Stimulated activated CD4-positive, alpha-beta T cell treated with anti-CD3 and anti-CD28 coated beads, Interleukin-15, amount 100 ng/mL, for 1 hour (primary cell): ENCODE results near the gene CSH1.
A peak's percentile ranks its signal among the peaks of the same experiment; 100 is the strongest.
"Not testable (repeated sequence)": the region's sequence is repeated elsewhere in the genome, so short reads cannot be mapped to it uniquely, and the experiment has no call there.

Experiments
- DNase-seq, 2 donors: peaks; one replicate each; pipeline ENCODE4 v3.0.0-alpha.2; 2020; ENCODE audit warnings: low read depth in 1 of 2, low spot score in 1 of 2

CSH1 gene

GRCh38 chr17:63869491-63870291 lies 26.7 kb downstream of the CSH1 start:
- DNase-seq: not testable (repeated sequence)

DNA sequence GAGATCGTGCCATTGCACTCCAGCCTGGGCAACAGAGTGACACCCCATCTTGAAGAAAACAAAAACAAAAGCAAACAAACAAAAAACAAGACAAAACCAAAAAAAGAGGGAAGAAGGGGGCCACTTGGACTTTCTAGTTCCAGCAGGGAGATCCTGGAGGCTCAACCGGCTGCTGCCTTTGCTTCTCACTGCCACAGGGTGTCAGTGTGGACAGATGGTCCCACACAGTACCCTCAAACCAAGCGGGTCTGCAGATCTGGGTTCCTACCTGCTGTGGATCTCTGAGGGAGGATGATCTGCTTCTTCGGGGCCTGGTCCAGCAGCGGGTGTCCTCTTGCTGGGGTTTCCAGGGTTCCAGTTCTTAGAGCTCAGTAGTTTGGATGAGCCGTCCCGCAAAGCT lies 29.7 kb downstream of the CSH1 start:
- DNase-seq: not testable (repeated sequence)

DNA sequence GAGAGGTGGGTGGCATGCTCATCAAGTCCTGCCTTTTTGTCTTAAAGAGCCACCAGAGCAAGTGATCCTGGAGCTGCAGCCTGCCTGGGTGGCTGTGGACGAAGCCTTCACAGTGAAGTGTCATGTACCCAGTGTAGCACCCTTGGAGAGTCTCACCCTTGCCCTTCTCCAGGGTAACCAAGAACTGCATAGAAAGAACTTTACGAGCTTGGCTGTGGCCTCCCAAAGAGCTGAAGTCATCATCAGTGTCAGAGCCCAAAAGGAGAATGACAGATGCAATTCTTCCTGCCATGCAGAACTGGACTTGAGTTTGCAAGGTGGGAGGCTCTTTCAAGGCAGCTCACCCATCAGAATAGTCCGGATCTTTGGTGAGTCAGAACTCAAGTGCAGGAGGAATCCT lies 37.1 kb downstream of the CSH1 start:
- DNase-seq: no peak

DNA sequence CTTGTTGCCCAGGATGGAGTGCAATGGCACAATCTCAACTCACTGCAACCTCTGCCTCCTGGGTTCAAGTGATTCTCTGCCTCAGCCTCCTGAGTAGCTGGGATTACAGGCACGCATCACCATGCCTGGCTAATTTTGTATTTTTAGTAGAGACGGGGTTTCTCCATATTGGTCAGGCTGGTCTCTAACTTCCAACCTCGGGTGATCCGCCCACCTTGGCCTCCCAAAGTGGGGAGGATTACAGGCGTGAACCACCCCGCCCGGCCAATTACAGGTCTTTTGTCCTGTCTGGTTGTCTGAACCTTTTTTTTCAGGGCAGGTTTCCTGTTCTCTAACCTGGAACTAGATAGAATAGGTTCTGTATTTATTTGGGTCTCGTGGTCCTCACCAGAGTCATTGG lies 39.9 kb downstream of the CSH1 start:
- DNase-seq: not testable (repeated sequence)

GRCh38 chr17:63855185-63855584 lies 41.2 kb downstream of the CSH1 start:
- no peak for DNase-seq

- no peak for DNase-seq
These were observed 41.7 kb downstream of the CSH1 start for GRCh38 chr17:63854709-63855108.

- DNase-seq: no peak
These were observed 43.1 kb downstream of the CSH1 start for GRCh38 chr17:63853260-63853659.

GRCh38 chr17:63850401-63850800 lies 46.0 kb downstream of the CSH1 start:
- no peak for DNase-seq

- peak; percentile 89 to 93 for DNase-seq
These were observed 47.3 kb downstream of the CSH1 start for GRCh38 chr17:63848834-63849689.

DNA sequence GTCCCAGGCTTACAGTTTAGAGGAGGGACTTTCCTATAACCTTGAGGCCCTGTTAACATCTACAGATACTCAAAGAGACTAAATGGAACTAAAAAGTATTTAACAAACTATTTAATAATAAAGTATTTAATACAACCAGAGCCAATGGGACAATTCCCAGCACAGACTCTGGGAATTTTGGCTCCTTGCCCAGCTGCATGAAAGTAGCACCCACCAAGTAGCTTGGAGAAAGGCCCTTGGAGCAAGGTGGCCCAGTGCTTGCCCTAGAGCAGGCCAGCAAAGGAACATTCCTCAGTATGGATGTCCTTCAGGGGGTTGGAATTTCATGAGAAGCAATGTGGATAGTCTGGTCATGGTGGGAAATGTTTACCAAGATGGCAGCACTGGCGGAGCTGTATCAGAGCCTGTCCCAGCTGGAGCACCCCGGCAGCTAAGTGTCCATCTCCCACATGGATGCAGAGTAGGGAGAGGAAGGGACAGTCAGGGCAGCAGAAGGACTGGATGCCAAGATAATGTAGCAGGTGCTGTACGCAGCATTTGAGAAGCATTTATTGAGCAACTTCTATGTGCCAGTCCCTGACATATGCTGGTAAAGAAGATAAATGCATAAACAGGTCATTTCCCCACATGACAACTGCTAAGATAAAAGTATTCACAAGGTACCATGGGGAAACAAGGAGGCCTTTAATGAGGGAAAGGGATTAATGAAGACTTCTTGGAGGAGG lies 48.7 kb downstream of the CSH1 start:
- DNase-seq: no peak

GRCh38 chr17:63845509-63845908 lies 50.9 kb downstream of the CSH1 start:
- no peak for DNase-seq
